ENCODE data around the gene FAM107A.

FAM107A gene

GRCh38 chr3:58557491-58557890 lies 19.7 kb downstream of the FAM107A start:
- H3K4me3 ChIP-seq (ENCODE audit: control insufficient read depth, low read depth, low read length): no peak overlapping the region
- no peak for DNase-seq (ENCODE audit: low read depth)
- TF ChIP-seq, protein P1, sequence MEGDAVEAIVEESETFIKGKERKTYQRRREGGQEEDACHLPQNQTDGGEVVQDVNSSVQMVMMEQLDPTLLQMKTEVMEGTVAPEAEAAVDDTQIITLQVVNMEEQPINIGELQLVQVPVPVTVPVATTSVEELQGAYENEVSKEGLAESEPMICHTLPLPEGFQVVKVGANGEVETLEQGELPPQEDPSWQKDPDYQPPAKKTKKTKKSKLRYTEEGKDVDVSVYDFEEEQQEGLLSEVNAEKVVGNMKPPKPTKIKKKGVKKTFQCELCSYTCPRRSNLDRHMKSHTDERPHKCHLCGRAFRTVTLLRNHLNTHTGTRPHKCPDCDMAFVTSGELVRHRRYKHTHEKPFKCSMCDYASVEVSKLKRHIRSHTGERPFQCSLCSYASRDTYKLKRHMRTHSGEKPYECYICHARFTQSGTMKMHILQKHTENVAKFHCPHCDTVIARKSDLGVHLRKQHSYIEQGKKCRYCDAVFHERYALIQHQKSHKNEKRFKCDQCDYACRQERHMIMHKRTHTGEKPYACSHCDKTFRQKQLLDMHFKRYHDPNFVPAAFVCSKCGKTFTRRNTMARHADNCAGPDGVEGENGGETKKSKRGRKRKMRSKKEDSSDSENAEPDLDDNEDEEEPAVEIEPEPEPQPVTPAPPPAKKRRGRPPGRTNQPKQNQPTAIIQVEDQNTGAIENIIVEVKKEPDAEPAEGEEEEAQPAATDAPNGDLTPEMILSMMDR (IDR thresholded peaks at IDR 0.05; ENCODE audit: control insufficient read depth, insufficient read depth, low read depth, low read length, missing control alignments): no peak

- no peak overlapping the region for H3K4me3 ChIP-seq (ENCODE audit: control insufficient read depth, low read depth, low read length)
- TF ChIP-seq, protein P1 (IDR thresholded peaks at IDR 0.05; ENCODE audit: control insufficient read depth, insufficient read depth, low read depth, low read length, missing control alignments): no peak
- no peak for DNase-seq (ENCODE audit: low read depth)
These were observed 20.4 kb downstream of the FAM107A start for GRCh38 chr3:58556761-58557221.

DNA sequence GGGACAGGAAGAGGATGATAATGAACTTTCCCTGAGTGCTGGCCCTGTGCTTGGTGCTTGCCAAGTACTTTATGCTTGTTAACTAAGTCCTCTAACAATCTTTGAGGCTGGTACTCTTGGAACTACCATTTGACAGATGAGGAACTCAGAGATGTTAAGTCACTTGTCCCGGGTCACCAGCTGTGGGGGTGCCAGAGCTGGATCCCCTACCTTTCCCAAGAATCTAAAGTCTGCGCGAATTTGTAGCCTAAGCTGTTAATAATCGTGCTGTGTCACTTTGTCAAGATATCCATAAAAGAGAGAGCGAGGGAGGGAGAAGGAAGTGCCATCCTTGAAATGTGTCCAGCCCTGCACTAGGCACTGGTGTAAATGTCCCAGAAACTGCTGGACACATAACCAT lies 21.2 kb downstream of the FAM107A start:
- no peak for DNase-seq (ENCODE audit: low read depth)
- H3K4me3 ChIP-seq (ENCODE audit: control insufficient read depth, low read depth, low read length): no peak overlapping the region
- TF ChIP-seq, protein P1 (IDR thresholded peaks at IDR 0.05; ENCODE audit: control insufficient read depth, insufficient read depth, low read depth, low read length, missing control alignments): no peak

DNA sequence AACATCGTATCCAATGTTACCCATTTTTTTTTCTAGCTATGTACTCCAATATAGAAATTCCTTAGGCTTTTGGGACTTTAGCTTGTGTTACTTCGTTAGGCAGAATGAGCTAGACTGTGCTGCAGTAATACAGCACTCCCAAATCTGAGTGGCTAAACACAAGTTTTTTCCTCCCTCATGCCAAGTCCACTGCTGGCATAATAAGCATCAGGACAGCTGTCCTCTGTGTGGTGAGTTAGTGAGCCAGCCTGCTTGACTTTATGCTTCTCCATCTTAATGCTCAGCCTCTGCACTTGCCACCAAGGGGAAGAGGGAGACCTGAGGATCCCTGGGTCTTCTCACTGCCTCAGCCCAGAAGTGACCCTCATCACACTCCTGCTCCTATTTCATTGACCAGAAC lies 22.0 kb downstream of the FAM107A start:
- TF ChIP-seq, protein P1 (IDR thresholded peaks at IDR 0.05; ENCODE audit: control insufficient read depth, insufficient read depth, low read depth, low read length, missing control alignments): no peak
- DNase-seq (ENCODE audit: low read depth): no peak

GRCh38 chr3:58553003-58553402 lies 24.2 kb downstream of the FAM107A start:
- TF ChIP-seq, protein P1 (IDR thresholded peaks at IDR 0.05; ENCODE audit: control insufficient read depth, insufficient read depth, low read depth, low read length, missing control alignments): no peak
- H3K4me3 ChIP-seq (ENCODE audit: control insufficient read depth, low read depth, low read length): no peak overlapping the region
- no peak for DNase-seq (ENCODE audit: low read depth)

More for the DNA sequence above, 22.0 kb downstream of the FAM107A start:
- H3K4me3 ChIP-seq (ENCODE audit: control insufficient read depth, low read depth, low read length): no peak overlapping the region

- TF ChIP-seq, protein P1 (IDR thresholded peaks at IDR 0.05; ENCODE audit: control insufficient read depth, insufficient read depth, low read depth, low read length, missing control alignments): no peak
- no peak overlapping the region for H3K4me3 ChIP-seq (ENCODE audit: control insufficient read depth, low read depth, low read length)
- DNase-seq (ENCODE audit: low read depth): no peak
These were observed 25.5 kb downstream of the FAM107A start for GRCh38 chr3:58551636-58552180.
